Measurements from ENCODE around the gene COQ5. TPM values are rescaled to one million over a fixed set of nuclear protein-coding genes. Genes with fewer than 3 reads are reported as not detected.

Gene COQ5
- total RNA-seq, 1 donor from 2014 or later, result 35.6 TPM

DNA sequence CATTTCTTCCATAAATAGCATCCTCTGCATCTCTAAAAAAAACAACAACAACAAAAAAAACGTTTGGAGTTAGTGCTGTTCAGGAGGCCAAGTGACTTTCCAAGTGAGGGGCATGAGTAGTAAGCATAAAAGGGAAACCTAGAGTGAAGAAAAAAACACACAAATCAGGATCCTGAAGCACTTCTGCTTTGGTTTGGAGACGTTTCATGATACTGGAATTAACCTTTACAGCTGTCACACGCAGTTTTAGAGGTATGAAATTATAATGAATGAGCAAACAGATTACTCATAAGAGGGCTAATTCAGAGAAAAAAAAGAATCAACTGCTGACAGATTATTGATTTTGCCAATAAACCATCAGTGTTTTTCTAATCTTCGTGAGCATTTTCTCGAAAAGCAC, 63.2 kb downstream of the COQ5 start:
- Mint-ChIP-seq H3K4me3 (no peak overlapping the region), H3K27me3 (no peaks in the 10 kb centered on the region), H3K4me1 (ENCODE audit: unreplicated experiment) (peaks cover 27% of the 10 kb centered on the region), H3K27ac (no peak overlapping the region), H3K36me3 (peaks cover 20% of the 10 kb centered on the region), H3K9me3 (no peaks in the 10 kb centered on the region)
- no peak for DNase-seq (ENCODE audit: extremely low spot score, unreplicated experiment)
- TF ChIP-seq, protein P1, sequence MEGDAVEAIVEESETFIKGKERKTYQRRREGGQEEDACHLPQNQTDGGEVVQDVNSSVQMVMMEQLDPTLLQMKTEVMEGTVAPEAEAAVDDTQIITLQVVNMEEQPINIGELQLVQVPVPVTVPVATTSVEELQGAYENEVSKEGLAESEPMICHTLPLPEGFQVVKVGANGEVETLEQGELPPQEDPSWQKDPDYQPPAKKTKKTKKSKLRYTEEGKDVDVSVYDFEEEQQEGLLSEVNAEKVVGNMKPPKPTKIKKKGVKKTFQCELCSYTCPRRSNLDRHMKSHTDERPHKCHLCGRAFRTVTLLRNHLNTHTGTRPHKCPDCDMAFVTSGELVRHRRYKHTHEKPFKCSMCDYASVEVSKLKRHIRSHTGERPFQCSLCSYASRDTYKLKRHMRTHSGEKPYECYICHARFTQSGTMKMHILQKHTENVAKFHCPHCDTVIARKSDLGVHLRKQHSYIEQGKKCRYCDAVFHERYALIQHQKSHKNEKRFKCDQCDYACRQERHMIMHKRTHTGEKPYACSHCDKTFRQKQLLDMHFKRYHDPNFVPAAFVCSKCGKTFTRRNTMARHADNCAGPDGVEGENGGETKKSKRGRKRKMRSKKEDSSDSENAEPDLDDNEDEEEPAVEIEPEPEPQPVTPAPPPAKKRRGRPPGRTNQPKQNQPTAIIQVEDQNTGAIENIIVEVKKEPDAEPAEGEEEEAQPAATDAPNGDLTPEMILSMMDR (conservative IDR thresholded peaks at IDR 0.05), result no peak

DNA sequence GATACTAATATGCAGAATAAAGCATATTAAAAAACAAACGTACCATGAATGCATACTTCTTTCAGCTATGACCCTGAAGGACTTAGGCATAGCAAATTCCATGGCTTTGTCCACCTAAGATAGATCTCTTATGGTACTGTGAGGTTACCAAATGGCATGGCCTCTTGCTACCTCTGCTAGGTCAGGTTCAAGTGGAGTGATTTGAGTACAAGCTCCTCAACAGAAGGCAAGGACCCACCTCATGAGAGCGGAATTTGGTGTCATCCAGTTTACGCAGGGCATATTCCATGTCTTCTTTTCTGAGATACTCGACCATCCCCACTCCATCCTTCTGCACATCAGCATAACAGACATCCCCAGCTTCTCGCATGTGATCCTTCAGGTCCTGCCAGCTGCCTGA, 65.2 kb downstream of the COQ5 start:
- no peak overlapping the region for H3K4me3 Mint-ChIP-seq

DNA sequence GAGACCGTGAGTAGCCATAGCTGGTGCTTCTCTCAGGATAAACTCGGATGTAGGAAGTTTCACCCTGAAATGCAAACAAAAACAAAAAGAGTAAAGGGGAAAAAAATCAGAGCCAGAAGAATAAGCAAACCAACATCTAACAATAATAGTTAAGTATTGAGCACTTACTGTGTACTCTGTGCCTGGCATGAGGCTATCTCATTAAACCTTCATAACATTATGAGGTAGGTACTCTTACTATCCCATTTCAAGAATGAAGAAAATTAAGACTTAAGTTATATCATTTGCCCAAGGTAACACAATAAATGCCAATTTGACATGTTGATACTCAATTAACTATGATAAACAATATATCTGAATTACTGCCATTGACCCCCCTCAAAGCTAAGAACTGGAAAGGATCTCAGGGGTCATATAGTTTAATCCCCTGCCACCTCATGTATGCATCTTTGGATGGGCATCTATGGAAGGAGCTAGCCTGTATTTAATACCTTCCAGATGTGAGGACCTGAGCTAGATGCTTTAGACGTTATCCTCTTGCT, 66.8 kb downstream of the COQ5 start:
- no peaks in the 10 kb centered on the region for H3K9me3 Mint-ChIP-seq
- no peak for DNase-seq (ENCODE audit: extremely low spot score, unreplicated experiment)
- no peaks in the 10 kb centered on the region for H3K27me3 Mint-ChIP-seq
- H3K27ac Mint-ChIP-seq, result no peak overlapping the region
- H3K36me3 Mint-ChIP-seq, result peaks cover 22% of the 10 kb centered on the region
- H3K4me3 Mint-ChIP-seq, result no peak overlapping the region
- TF ChIP-seq, protein P1 (conservative IDR thresholded peaks at IDR 0.05), result no peak
- H3K4me1 Mint-ChIP-seq (ENCODE audit: unreplicated experiment), result peaks cover 18% of the 10 kb centered on the region

More for the DNA sequence above, 65.2 kb downstream of the COQ5 start:
- TF ChIP-seq, protein P1 (conservative IDR thresholded peaks at IDR 0.05), result no peak
- Mint-ChIP-seq H3K27me3 (no peaks in the 10 kb centered on the region), H3K27ac (no peak overlapping the region), H3K9me3 (no peaks in the 10 kb centered on the region), H3K4me1 (ENCODE audit: unreplicated experiment) (peaks cover 23% of the 10 kb centered on the region), H3K36me3 (peaks cover 21% of the 10 kb centered on the region)
- DNase-seq (ENCODE audit: extremely low spot score, unreplicated experiment), result no peak

DNA sequence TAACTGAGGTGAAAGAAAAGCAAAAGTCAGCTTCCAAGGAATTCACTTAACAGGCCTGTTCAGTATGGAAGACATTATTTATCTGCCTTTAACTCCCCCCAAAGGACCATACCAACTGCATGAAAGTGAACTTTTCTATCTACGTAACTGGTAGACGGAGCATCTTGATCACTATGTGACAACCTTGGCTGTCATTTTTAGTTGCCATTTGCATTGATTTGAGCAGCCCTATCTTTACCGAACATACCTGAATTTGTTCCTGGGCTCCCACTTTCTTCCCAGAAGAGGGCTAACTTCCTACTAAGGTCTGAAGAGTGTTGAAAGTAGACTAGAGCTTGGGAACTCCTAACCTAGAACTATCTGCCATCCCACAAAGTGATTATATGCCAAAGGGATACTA, 68.8 kb downstream of the COQ5 start:
- DNase-seq (ENCODE audit: extremely low spot score, unreplicated experiment), result no peak
- no peak overlapping the region for H3K4me3 Mint-ChIP-seq
- H3K27ac Mint-ChIP-seq, result no peak overlapping the region
- H3K9me3 Mint-ChIP-seq, result no peaks in the 10 kb centered on the region
- H3K27me3 Mint-ChIP-seq, result no peaks in the 10 kb centered on the region
- H3K4me1 Mint-ChIP-seq (ENCODE audit: unreplicated experiment), result peaks cover 5% of the 10 kb centered on the region
- TF ChIP-seq, protein P1 (conservative IDR thresholded peaks at IDR 0.05), result no peak
- H3K36me3 Mint-ChIP-seq, result peaks cover 28% of the 10 kb centered on the region

DNA sequence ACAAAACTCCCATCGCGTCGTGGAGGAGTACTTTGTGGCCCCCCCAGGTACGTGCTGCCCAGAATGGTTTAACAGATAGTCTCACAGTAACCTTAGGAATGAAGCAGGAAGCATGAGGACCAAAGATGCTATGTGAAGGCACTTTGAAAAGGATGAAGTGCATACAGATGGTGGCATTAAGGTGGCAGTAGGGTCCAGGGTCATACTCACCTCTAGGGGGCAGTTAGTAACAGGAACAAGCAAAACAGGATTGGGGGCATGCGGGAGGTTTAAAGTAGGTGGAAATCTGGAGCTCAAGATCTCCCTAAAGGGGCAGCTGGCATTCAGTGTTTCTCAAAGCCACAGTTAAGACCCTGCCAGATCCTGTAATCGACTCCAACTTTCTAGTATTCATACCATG, 71.8 kb downstream of the COQ5 start:
- no peaks in the 10 kb centered on the region for H3K27me3 Mint-ChIP-seq
- H3K36me3 Mint-ChIP-seq, result peaks cover 25% of the 10 kb centered on the region
- no peak for DNase-seq (ENCODE audit: extremely low spot score, unreplicated experiment)
- TF ChIP-seq, protein P1 (conservative IDR thresholded peaks at IDR 0.05), result peak; percentile 57
- no peaks in the 10 kb centered on the region for H3K9me3 Mint-ChIP-seq
- H3K27ac Mint-ChIP-seq, result no peak overlapping the region
- H3K4me3 Mint-ChIP-seq, result no peak overlapping the region
- H3K4me1 Mint-ChIP-seq (ENCODE audit: unreplicated experiment), result no peaks in the 10 kb centered on the region

DNA sequence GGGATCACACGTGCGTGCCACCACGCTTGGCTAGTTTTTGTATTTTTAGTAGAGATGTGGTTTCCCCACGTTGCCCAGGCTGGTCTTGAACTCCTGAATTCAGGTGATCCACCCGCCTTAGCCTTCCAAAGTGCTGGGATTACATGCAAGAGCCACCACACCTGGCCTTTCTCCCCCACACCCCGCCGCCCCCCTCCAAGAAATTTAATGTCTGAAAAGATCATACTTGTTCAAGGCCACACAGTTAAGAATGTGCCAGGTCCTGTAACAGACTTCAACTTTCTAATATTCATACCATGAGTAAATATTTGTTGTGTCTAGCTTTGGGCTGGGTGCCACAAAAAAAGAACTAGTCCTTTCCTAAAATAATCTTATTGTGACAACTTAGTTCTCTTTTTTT, 73.7 kb downstream of the COQ5 start:
- TF ChIP-seq, protein P1 (conservative IDR thresholded peaks at IDR 0.05), result no peak
- no peak overlapping the region for H3K27ac Mint-ChIP-seq
- no peak overlapping the region for H3K4me3 Mint-ChIP-seq
- no peaks in the 10 kb centered on the region for H3K9me3 Mint-ChIP-seq
- no peak for DNase-seq (ENCODE audit: extremely low spot score, unreplicated experiment)
- no peaks in the 10 kb centered on the region for H3K4me1 Mint-ChIP-seq (ENCODE audit: unreplicated experiment)
- peaks cover 22% of the 10 kb centered on the region for H3K36me3 Mint-ChIP-seq
- no peaks in the 10 kb centered on the region for H3K27me3 Mint-ChIP-seq
